IMR-90 (cell line): ENCODE data around the gene SLC27A4. TPM values are rescaled to one million over a fixed set of nuclear protein-coding genes. Genes with fewer than 3 reads are reported as not detected.
A peak's percentile ranks its signal among the peaks of the same experiment; 100 is the strongest.

Experiments
- ATAC-seq: fragments of 200-7000 bp; cut with Tn5 transposase; 2 replicates; pipeline ENCODE4 v1.9.1; 2020; ENCODE audit warnings: low read depth, mild to moderate bottlenecking, moderate library complexity
- BruUV-seq: library from RNA; stranded (reverse); fragments of 400-500 nt; replicated peaks from 2 replicates; lab custom pipeline; 2021; lab: Mats Ljungman, UMichigan
- CTCF ChIA-PET: fragments of 300-600 bp; formaldehyde crosslinking; extraction: SDS; loops from one replicate; lab custom pipeline; 2021; ENCODE audit warnings: antibody characterized with exemption; lab: Yijun Ruan, JAX
- POLR2A ChIA-PET: fragments of 300-600 bp; sonication (Branson Sonifier 250); formaldehyde crosslinking; loops from one replicate; lab custom pipeline; 2022; ENCODE audit warnings: antibody characterized with exemption; ENCODE audit not compliant: unreplicated experiment; lab: Charles Lee
- DNase-seq: peaks from one replicate; pipeline ENCODE4 v3.0.0; 2013
- H2AFZ ChIP-seq: replicated peaks from 2 replicates; pipeline ENCODE3; 2013; ENCODE audit warnings: low read length, mild to moderate bottlenecking; ENCODE audit not compliant: poor library complexity
- H2AK5ac ChIP-seq: 2 replicates; pipeline ENCODE4 v1.6.1; 2013; ENCODE audit warnings: low read depth, low read length, inconsistent platforms
- H2AK9ac ChIP-seq: replicated peaks from 2 replicates; pipeline ENCODE3; 2013; ENCODE audit warnings: mild to moderate bottlenecking, low read depth, low read length, moderate library complexity; ENCODE audit not compliant: poor library complexity
- H2BK120ac ChIP-seq: 2 replicates; pipeline ENCODE4 v1.6.1; 2013; ENCODE audit warnings: low read depth, low read length, inconsistent platforms
- H2BK15ac ChIP-seq: 3 replicates; pipeline ENCODE4 v1.6.1; 2013; ENCODE audit warnings: low read depth, low read length, inconsistent platforms
- H2BK20ac ChIP-seq: 2 replicates; pipeline ENCODE4 v1.6.1; 2013; ENCODE audit warnings: low read depth, mild to moderate bottlenecking, inconsistent platforms, low read length, moderate library complexity
- H2BK5ac ChIP-seq: 2 replicates; pipeline ENCODE4 v1.6.1; 2013; ENCODE audit warnings: mild to moderate bottlenecking, low read depth, low read length, inconsistent platforms; ENCODE audit not compliant: poor library complexity, severe bottlenecking
- H3K14ac ChIP-seq: replicated peaks from 2 replicates; pipeline ENCODE4 v1.6.1; 2013; ENCODE audit warnings: low read depth, low read length, inconsistent platforms
- H3K18ac ChIP-seq: 2 replicates; pipeline ENCODE4 v1.6.1; 2013; ENCODE audit warnings: low read depth, low read length, control low read depth
- H3K23ac ChIP-seq: 2 replicates; pipeline ENCODE4 v1.6.1; 2013; ENCODE audit warnings: low read depth, low read length, inconsistent platforms
- H3K27ac ChIP-seq: 2 replicates; pipeline ENCODE4 v1.5.1; 2013; ENCODE audit warnings: mild to moderate bottlenecking, control low read depth, low read length; ENCODE audit not compliant: insufficient read depth
- H3K27me3 ChIP-seq: 2 replicates; pipeline ENCODE4 v1.6.1; 2013; ENCODE audit warnings: low read length; ENCODE audit not compliant: control insufficient read depth, insufficient read depth
- H3K36me3 ChIP-seq: 2 replicates; pipeline ENCODE4 v1.6.1; 2013; ENCODE audit warnings: low read length, mixed read lengths; ENCODE audit not compliant: control insufficient read depth, insufficient read depth
- H3K4ac ChIP-seq: 2 replicates; pipeline ENCODE4 v1.6.1; 2013; ENCODE audit warnings: low read depth, low read length, inconsistent platforms
- H3K4me1 ChIP-seq: 2 replicates; pipeline ENCODE4 v1.6.1; 2013; ENCODE audit warnings: low read length, mixed read lengths; ENCODE audit not compliant: control insufficient read depth, insufficient read depth
- H3K4me2 ChIP-seq: 2 replicates; pipeline ENCODE4 v1.6.1; 2013; ENCODE audit warnings: low read depth, mild to moderate bottlenecking, control low read depth, low read length, moderate library complexity
- H3K4me3 ChIP-seq: 2 replicates; pipeline ENCODE4 v1.5.1; 2013; ENCODE audit warnings: low read depth, mild to moderate bottlenecking, control low read depth, low read length, moderate library complexity; ENCODE audit not compliant: insufficient read depth
- H3K56ac ChIP-seq: 2 replicates; pipeline ENCODE4 v1.6.1; 2013; ENCODE audit warnings: low read length, inconsistent platforms; ENCODE audit not compliant: insufficient read depth; ENCODE audit errors: extremely low read depth
- H3K79me1 ChIP-seq, 2 experiments: 2 replicates each; pipeline ENCODE4 v1.6.1; 2013; ENCODE audit warnings: low read length in 2 of 2, inconsistent platforms in 1 of 2, low read depth in 1 of 2
- H3K9ac ChIP-seq: 2 replicates; pipeline ENCODE4 v1.6.1; 2013; ENCODE audit warnings: low read depth, low read length, control low read depth
- H3K9me1 ChIP-seq: 2 replicates; pipeline ENCODE4 v1.6.1; 2013; ENCODE audit warnings: low read length, inconsistent platforms; ENCODE audit not compliant: insufficient read depth
- H3K9me3 ChIP-seq: 2 replicates; pipeline ENCODE4 v1.6.1; 2013; ENCODE audit warnings: low read length; ENCODE audit not compliant: control insufficient read depth, insufficient read depth
- H4K20me1 ChIP-seq: 2 replicates; pipeline ENCODE4 v1.6.1; 2013; ENCODE audit warnings: low read length, inconsistent platforms; ENCODE audit not compliant: insufficient read depth
- H4K5ac ChIP-seq: 2 replicates; pipeline ENCODE4 v1.6.1; 2013; ENCODE audit warnings: mild to moderate bottlenecking, low read depth, low read length, control low read depth
- H4K8ac ChIP-seq, 2 experiments: 2 replicates each; pipeline ENCODE4 v1.6.1; 2013; ENCODE audit warnings: low read depth in 2 of 2, low read length in 2 of 2, control low read depth in 1 of 2, inconsistent platforms in 1 of 2
- H4K91ac ChIP-seq: 2 replicates; pipeline ENCODE4 v1.6.1; 2013; ENCODE audit warnings: low read depth, low read length, inconsistent platforms; ENCODE audit not compliant: insufficient read depth
- BHLHE40 ChIP-seq: fragments of 150-350 bp; IDR thresholded peaks from 2 replicates; pipeline ENCODE4 v1.6.1; 2016; ENCODE audit warnings: mild to moderate bottlenecking, low read depth, low read length
- CEBPB ChIP-seq: IDR thresholded peaks from 2 replicates; pipeline ENCODE4 v1.6.1; 2012; ENCODE audit warnings: low read depth, low read length, improper control_type of control experiment
- CTCF ChIP-seq: conservative IDR thresholded peaks from 2 replicates; pipeline ENCODE4 v1.5.1; 2012; ENCODE audit warnings: mild to moderate bottlenecking, low read depth, low read length, improper control_type of control experiment
- ELK1 ChIP-seq: fragments of 150-350 bp; IDR thresholded peaks from 2 replicates; pipeline ENCODE4 v1.6.1; 2016; ENCODE audit warnings: low read depth, mild to moderate bottlenecking, low read length, moderate library complexity, borderline replicate concordance
- FOS ChIP-seq: fragments of 150-350 bp; IDR thresholded peaks from 2 replicates; pipeline ENCODE4 v1.6.1; 2016; ENCODE audit warnings: low read depth, low read length
- MAZ ChIP-seq: IDR thresholded peaks from 2 replicates; pipeline ENCODE4 v1.6.1; 2012; ENCODE audit warnings: low read depth, mild to moderate bottlenecking, low read length, improper control_type of control experiment, moderate library complexity, borderline replicate concordance
- MXI1 ChIP-seq: IDR thresholded peaks from 2 replicates; pipeline ENCODE4 v1.6.1; 2012; ENCODE audit warnings: low read depth, mild to moderate bottlenecking, low read length, moderate library complexity, borderline replicate concordance
- NFE2L2 ChIP-seq: fragments of 150-350 bp; IDR thresholded peaks from 2 replicates; pipeline ENCODE4 v1.6.1; 2016; ENCODE audit warnings: low read depth, mild to moderate bottlenecking, low read length
- POLR2A ChIP-seq: IDR thresholded peaks from 2 replicates; pipeline ENCODE4 v1.6.1; 2012; ENCODE audit warnings: mild to moderate bottlenecking, low read depth, low read length
- RAD21 ChIP-seq: IDR thresholded peaks from 2 replicates; pipeline ENCODE4 v1.6.1; 2012; ENCODE audit warnings: low read length, improper control_type of control experiment
- USF2 ChIP-seq: fragments of 150-350 bp; IDR thresholded peaks from 2 replicates; pipeline ENCODE4 v1.6.1; 2017; ENCODE audit warnings: mild to moderate bottlenecking, antibody characterized with exemption, low read length, low read depth
- WGBS, 2 experiments: methylation state at CpG; one replicate each; pipeline versions ENCODE4 v1.1.5 to v1.1.7; 2013; ENCODE audit warnings: missing lambda C conversion rate in 2 of 2; ENCODE audit not compliant: insufficient read length in 1 of 2; ENCODE audit errors: extremely low coverage in 2 of 2; 5-methylcytosine and 5-hydroxymethylcytosine counted together
- dilution Hi-C: fragments of 300-500 bp; cut with HindIII; formaldehyde crosslinking; loops from one replicate; pipeline ENCODE4 v1.14.3; 2018; ENCODE audit warnings: low sequenced_read_pairs; ENCODE audit not compliant: unreplicated experiment
- in situ Hi-C: fragments of 300-500 bp; cut with MboI; formaldehyde crosslinking; loops from 3 replicates; pipeline ENCODE4 v1.14.3; 2019; ENCODE audit warnings: low sequenced_read_pairs, inconsistent platforms, mixed read lengths
- intact Hi-C: fragments of 100-400 bp; cut with micrococcal nuclease; formaldehyde crosslinking; loops from 2 replicates; pipeline ENCODE4 v1.10.0; 2022
- polyA plus RNA-seq, 3 experiments: library from polyadenylated mRNA; depleted of rRNA; stranded (reverse); fragments of >200 nt; gene quantifications; 2 replicates each; pipeline ENCODE4 v1.2.3, GENCODE V29; 2012; ENCODE audit warnings: low replicate concordance in 1 of 3
- total RNA-seq: library from RNA; depleted of rRNA; stranded (reverse); fragments of >200 nt; gene quantifications from 2 replicates; pipeline ENCODE4 v1.2.3, GENCODE V29; 2012

The SLC27A4 gene
- total and polyA plus RNA-seq, 2 of the 4 experiments (the other 2 are of a cell fraction) = 9.7 to 13.7 TPM

- no peaks in the 10 kb centered on the region for H4K20me1 ChIP-seq
- H2BK20ac ChIP-seq = no peak overlapping the region
- DNase-seq (no peak), ATAC-seq (no peak)
- H3K23ac ChIP-seq = no peak overlapping the region
- no peak overlapping the region for H3K4ac ChIP-seq
- H3K9me1 ChIP-seq = peaks cover 4% of the 10 kb centered on the region; the same call in 1 of the 2 replicates
- no peak overlapping the region for H2BK15ac ChIP-seq
- no peaks in the 10 kb centered on the region for H3K79me1 ChIP-seq
- no peak overlapping the region for H4K8ac ChIP-seq
- H3K4me3 ChIP-seq = no peak overlapping the region
- no TSS peak for BruUV-seq
- no peak overlapping the region for H2AK5ac ChIP-seq
- no peak overlapping the region for H3K9ac ChIP-seq
- H3K56ac ChIP-seq = no peak overlapping the region
- in situ Hi-C loops = no loop called here
- dilution Hi-C loops = no loop called here
- no peak overlapping the region for H3K18ac ChIP-seq
- 69% methylated on average over 4 of the region's 8 CpGs; no CpG with 5 or more reads in 1 of the 2 experiments for whole genome bisulfite sequencing, 2 experiments
- no peak overlapping the region for H2BK120ac ChIP-seq
- TF ChIP-seq RAD21 (no peak), CTCF (no peak), USF2 (no peak), CEBPB (no peak), MXI1 (no peak), POLR2A (no peak), MAZ (no peak), FOS (no peak), BHLHE40 (no peak), ELK1 (no peak), NFE2L2 (no peak)
- no peak overlapping the region for H3K14ac ChIP-seq
- H3K36me3 ChIP-seq = no peaks in the 10 kb centered on the region
- no peaks in the 10 kb centered on the region for H3K9me3 ChIP-seq
- H2BK5ac ChIP-seq = no peak overlapping the region
- no peak overlapping the region for H2AK9ac ChIP-seq
- peaks cover 10% of the 10 kb centered on the region for H3K27me3 ChIP-seq
- H2AFZ ChIP-seq = peak overlapping the region; percentile 33
- no peak overlapping the region for H4K91ac ChIP-seq
- H3K4me1 ChIP-seq = peaks cover 6% of the 10 kb centered on the region
- intact Hi-C loops = no loop called here
- no peak overlapping the region for H3K27ac ChIP-seq
- no peak overlapping the region for H4K5ac ChIP-seq
- POLR2A ChIA-PET = no interaction called here
- H3K4me2 ChIP-seq = no peak overlapping the region
- CTCF ChIA-PET = interaction anchor here (1.5 kb wide), 1 partner anchor 47 kb away, joined by 3 read pairs; no protein-coding TSS in a partner anchor
Measured at GRCh38 chr9:128409450-128409849, 69.1 kb downstream of the SLC27A4 start.
